Lower leg skin (tissue), 3 donors: ENCODE results near the gene OSBPL5.

Source experiments
- POLR2A ChIP-seq, 2 donors: fragments of 450-650 bp; IDR thresholded peaks; one replicate each; pipeline ENCODE4 v1.6.1; 2016 to 2017; ENCODE audit warnings: antibody characterized with exemption in 2 of 2, mild to moderate bottlenecking in 1 of 2, moderate library complexity in 1 of 2
- TF ChIP-seq, protein P1 (sequence below), 3 donors: fragments of 450-650 bp; IDR thresholded peaks; one replicate each; pipeline ENCODE4 v1.5.1; 2016; ENCODE audit warnings: antibody characterized with exemption in 3 of 3, mild to moderate bottlenecking in 3 of 3, moderate library complexity in 2 of 3

DNA sequence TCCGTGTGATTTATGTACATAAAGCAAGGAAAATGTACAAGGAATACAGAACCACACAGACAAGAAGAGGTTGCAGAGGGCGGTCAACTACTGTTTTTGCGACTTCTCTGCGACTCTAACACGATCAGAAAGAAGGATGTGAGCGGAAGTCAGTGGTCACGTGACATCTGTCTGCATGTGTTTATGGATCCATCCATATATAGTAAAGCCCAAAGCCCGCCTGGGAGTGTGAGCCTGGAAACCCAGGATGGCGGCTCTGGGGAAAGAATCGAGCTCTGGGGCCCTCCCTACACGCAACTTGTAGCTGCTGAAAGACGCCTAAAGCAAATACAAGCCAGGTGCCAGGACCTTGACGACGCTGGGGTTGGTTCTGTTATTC is 8.8 kb downstream of the OSBPL5 start:
- TF ChIP-seq, protein P1, sequence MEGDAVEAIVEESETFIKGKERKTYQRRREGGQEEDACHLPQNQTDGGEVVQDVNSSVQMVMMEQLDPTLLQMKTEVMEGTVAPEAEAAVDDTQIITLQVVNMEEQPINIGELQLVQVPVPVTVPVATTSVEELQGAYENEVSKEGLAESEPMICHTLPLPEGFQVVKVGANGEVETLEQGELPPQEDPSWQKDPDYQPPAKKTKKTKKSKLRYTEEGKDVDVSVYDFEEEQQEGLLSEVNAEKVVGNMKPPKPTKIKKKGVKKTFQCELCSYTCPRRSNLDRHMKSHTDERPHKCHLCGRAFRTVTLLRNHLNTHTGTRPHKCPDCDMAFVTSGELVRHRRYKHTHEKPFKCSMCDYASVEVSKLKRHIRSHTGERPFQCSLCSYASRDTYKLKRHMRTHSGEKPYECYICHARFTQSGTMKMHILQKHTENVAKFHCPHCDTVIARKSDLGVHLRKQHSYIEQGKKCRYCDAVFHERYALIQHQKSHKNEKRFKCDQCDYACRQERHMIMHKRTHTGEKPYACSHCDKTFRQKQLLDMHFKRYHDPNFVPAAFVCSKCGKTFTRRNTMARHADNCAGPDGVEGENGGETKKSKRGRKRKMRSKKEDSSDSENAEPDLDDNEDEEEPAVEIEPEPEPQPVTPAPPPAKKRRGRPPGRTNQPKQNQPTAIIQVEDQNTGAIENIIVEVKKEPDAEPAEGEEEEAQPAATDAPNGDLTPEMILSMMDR (IDR thresholded peaks at IDR 0.05), result no peak
- no peak for TF ChIP-seq POLR2A (IDR thresholded peaks at IDR 0.05)
